GM18951 (cell line): ENCODE results near the gene COX7A2.

Source experiments
- POLR2A ChIP-seq: IDR thresholded peaks from 4 replicates; pipeline ENCODE4 v1.6.1; 2011; ENCODE audit warnings: mild to moderate bottlenecking; ENCODE audit not compliant: insufficient read length, insufficient read depth; ENCODE audit errors: extremely low read depth
- in situ Hi-C: fragments of 300-500 bp; cut with MboI; formaldehyde crosslinking; loops from one replicate; pipeline ENCODE4 v1.12.0; 2022; ENCODE audit warnings: low sequenced_read_pairs, mixed read lengths, inconsistent platforms; ENCODE audit not compliant: unreplicated experiment

Gene COX7A2

DNA sequence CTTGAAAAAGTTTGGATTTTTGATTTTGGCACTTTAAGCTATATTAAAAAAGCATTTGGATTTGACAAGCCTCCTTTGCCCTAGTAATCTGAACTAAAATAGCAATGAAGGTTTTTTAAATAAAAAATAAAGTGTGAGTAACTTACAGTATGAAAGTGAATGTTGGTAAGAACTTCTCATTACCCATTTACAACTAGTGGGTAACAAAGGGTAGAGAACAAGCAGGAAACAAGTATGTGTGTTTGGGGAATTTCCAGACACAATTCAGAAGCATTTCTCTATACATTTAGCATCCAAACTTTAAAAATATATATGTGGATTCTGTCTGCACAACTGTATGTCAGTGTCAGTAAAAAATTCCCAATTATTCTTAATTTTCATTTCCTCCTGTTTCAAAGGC, 38.1 kb upstream of the COX7A2 start:
- TF ChIP-seq POLR2A, result no peak
- in situ Hi-C loops, result no loop called here

DNA sequence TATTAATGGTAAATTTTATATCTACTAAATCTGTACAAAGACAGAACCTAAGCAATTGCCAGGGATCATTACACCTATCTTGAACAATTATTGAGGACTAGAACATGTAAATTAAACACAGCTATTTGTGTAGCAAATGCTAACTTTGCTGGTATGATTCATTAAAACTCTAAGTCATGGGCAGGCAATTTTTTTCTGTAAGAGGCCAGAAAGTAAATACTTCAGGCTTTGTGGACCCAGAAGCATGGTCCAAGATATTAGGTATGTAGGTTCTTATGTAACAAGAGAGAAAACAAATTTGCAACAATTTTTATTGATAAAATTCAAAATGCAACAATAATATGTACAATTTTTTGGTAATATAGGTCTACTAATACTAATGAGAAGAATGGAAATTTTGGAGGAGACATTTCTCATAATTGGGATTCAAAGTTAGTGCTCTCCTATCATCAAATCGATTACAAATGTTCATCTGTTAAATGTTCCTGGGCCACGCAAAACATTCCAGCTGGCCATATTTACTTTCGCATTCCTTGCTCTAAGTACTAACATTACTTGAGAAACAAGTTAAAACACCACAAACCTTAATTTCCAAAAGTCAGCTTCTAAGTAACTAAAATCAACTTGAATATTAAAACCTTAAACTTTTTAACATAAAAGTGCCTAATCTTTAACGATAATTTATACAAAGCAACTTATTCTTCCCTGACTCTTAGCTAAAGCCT, 36.7 kb upstream of the COX7A2 start:
- no peak for TF ChIP-seq POLR2A
- in situ Hi-C loops, result no loop called here

- in situ Hi-C loops, result no loop called here
- TF ChIP-seq POLR2A, result no peak
Measured at GRCh38 chr6:75279418-75279817, 35.8 kb upstream of the COX7A2 start.

DNA sequence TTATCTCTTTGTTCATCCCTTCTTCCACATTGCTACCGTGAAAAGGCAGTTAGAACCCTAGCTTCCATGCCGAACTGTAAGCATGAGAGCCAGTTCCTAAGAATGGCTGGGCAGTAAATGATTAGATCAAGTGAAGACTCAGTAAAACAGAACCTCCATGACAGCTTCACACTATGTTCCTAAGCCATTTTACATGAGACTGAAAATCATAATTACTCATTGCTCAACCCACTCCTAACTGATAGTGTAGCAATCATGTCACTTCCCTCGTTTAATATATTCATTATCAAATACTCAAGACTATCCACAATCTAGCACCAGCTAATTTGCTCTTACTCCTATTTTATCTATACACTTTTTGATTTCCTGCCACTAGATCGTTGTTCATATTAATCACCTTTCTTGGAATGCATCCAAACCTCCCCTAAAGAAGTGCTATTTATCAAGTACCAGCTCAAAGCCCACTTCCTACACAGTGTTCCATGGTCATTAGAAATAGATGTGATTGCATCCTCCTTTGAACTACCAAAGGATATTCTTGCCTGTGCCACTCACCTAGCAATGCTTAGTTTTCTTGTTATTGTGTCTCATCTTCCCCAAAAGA, 35.0 kb upstream of the COX7A2 start:
- TF ChIP-seq POLR2A, result no peak
- in situ Hi-C loops, result no loop called here

GRCh38 chr6:75275067-75275466, 31.5 kb upstream of the COX7A2 start:
- no peak for TF ChIP-seq POLR2A

GRCh38 chr6:75273009-75273408, 29.4 kb upstream of the COX7A2 start:
- in situ Hi-C loops, result no loop called here

More at GRCh38 chr6:75275067-75275466, 31.5 kb upstream of the COX7A2 start:
- in situ Hi-C loops, result no loop called here

DNA sequence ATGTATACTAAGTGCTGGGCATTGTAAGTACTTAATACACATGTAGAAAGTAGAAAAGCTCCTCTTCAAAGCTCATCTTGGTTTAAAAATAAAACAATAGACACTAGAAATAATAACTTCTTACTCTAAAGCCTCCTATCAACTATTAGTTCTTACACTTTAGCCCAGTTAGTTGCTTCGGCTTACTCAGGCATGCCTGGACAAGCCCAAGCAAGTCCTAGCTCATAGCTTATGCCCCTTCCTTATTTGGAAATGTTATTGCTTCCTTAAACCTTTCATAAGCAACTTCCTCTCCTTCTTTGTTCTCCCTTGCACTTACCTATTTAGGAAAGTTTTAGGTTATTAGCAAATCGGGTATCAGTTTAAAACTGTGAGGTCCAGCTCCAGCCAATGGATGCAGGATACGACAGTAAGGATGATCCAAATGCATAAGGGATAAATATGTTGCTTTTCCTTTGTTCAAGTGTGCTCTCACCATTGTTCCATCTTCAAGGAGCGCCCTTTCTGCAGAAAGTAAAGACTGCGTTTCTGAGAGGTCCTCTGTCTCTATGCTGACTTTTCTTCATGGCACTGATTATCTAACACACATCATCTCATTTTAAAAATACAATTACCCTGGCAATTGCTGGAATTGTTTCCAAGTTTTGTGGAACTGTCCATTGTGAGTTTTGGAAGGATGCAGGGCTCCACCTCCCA, 28.7 kb upstream of the COX7A2 start:
- no peak for TF ChIP-seq POLR2A

More at GRCh38 chr6:75273009-75273408, 29.4 kb upstream of the COX7A2 start:
- no peak for TF ChIP-seq POLR2A

GRCh38 chr6:75268988-75269354, 25.4 kb upstream of the COX7A2 start:
- no peak for TF ChIP-seq POLR2A
- in situ Hi-C loops, result no loop called here

More for the DNA sequence above, 28.7 kb upstream of the COX7A2 start:
- in situ Hi-C loops, result no loop called here

DNA sequence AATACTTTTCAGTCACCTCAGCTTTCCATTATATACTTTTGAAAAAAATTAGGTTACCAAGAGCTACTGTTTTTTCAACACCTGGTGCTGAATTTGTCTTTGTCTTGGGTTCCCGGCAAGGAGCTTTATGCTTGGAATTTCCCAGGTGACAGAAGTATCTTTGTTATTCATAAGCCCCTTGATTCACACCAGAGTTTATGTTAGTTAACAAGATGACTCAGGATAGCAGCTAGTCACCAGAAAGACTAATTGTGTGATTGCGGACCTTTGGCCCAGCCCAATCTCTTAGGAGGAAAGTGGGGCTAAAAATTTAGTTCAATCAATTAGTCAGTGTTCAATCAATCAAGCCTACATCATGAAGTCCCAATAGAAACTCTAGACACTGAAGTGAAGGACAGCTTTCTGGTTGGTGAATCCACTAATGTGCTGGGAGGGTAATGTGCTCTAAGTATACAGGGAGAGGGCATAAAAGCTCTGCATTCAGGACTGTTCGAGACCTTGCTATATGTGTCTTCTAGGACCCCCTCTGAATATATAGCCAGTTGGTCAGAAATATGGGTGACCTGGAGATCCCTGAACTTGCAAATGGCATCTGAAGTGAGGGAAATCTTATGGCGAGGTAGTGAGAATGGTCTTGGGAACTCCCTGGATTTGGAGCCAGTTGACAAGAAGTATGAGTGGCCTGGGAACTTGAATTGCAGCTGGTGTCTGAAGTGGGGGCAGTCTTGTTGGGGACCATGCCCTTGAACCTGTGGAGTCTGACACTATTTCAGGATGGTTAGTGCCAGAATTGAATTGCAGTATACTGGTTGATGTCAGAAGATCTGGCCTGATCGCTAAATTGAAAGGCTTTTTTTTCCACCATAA, 24.8 kb upstream of the COX7A2 start:
- in situ Hi-C loops, result no loop called here
- TF ChIP-seq POLR2A, result no peak

DNA sequence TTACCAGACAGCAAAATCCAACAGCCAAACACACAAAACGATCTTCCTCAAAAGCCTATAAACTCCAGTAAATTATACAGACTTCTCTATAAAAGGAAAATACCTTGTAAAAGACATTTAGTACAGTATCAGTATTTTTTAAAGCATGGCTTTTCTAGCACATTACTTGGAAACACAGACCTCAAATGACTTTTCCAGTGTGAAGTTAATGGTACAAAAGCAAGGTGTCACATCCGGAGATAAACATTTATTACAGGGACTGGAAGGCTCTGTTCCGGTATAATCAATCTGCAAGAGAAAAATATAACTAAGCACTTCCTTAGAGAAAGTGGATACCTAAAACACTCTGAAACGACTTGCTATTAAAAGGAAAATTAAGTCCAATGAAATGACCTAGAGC, 23.9 kb upstream of the COX7A2 start:
- in situ Hi-C loops, result no loop called here
- TF ChIP-seq POLR2A, result no peak

GRCh38 chr6:75266716-75267291, 23.2 kb upstream of the COX7A2 start:
- in situ Hi-C loops, result no loop called here
- TF ChIP-seq POLR2A, result no peak

DNA sequence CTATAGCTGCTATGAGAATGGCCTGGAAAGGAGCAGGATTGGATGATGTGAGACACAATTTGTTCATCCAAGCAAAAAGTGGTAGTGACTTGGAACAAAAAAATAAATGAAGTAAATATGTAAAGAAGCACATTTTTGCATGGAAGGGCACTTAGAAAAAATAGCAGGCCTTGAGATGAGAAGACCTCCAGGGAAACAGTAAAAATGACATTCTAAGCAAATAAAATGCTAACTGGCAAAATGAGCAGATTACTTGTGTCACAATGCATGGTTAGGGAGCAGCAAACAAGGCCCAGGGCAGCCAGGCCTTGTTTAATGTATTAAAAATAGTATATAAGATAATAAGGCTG, 19.8 kb upstream of the COX7A2 start:
- in situ Hi-C loops, result no loop called here

More for the DNA sequence above, 19.8 kb upstream of the COX7A2 start:
- TF ChIP-seq POLR2A, result no peak
